Stimulated activated CD4-positive, alpha-beta T cell treated with anti-CD3 and anti-CD28 coated beads, Interleukin-4, amount 100 ng/mL, for 1 hour (primary cell): ENCODE results near the gene HOXB5.

ENCODE experiments used
- DNase-seq: peaks from one replicate; pipeline ENCODE4 v3.0.0-alpha.2; 2020

The HOXB5 gene

DNA sequence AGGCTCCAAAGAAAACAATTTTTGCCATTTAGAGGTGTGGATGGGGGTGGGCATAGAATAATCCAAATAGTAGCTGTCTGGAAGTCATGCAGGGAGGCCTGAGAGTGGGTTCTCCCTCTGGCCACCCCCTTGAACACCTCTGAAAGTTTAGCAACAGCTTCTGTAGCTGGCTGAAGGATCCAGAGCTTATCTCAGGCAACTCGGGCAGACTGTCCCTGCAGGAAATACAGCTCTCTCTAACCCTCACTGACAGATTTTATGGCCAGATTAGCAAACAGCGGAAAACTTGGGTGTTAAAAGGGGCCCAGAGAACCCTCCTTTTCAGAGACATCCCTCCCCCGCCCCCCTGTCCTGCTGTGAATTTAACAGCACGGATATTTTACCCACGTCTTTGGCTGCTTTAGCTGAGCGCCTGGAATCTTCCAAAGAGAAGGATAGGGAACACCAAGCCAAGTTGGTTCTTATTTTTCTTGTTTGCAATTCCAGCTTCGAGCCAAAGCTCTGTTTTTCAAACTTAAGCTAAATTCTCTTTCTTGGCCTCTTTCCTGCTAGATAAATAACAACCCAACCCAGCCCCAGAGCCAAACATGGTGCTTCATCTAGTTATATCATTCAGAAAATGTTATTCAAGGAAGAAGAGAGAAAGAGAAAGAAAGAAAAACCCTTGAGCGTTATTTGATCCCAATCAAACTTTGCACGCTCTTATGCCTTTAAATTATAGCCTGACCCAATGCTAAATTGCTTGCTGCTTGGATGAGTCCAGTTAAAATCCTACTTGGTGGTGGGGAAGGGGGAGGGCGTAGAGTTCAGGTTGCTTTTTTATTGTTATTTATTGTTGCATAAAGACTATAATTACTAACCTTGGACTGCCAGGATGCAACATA lies 46.4 kb downstream of the HOXB5 start:
- no peak for DNase-seq

GRCh38 chr17:48546137-48546923 lies 47.2 kb downstream of the HOXB5 start:
- DNase-seq, result no peak

- no peak for DNase-seq
Measured at GRCh38 chr17:48545539-48545938, 48.0 kb downstream of the HOXB5 start.

GRCh38 chr17:48545022-48545375 lies 48.6 kb downstream of the HOXB5 start, which contains the start of gene HOXB2:
Gene HOXB2, minus strand, starts transcription at chr17:48545109. Its CDS starts 198 bp downstream, at chr17:48544911.
- no peak for DNase-seq

- DNase-seq, result peak; percentile 38
Measured at GRCh38 chr17:48544349-48545021, 49.1 kb downstream of the HOXB5 start.

- peak; percentile 59 for DNase-seq
Measured at GRCh38 chr17:48543854-48544348, 49.7 kb downstream of the HOXB5 start.

GRCh38 chr17:48543107-48543853 lies 50.3 kb downstream of the HOXB5 start:
- peak; percentile 60 for DNase-seq

GRCh38 chr17:48542698-48543106 lies 50.9 kb downstream of the HOXB5 start:
- DNase-seq, result no peak

DNA sequence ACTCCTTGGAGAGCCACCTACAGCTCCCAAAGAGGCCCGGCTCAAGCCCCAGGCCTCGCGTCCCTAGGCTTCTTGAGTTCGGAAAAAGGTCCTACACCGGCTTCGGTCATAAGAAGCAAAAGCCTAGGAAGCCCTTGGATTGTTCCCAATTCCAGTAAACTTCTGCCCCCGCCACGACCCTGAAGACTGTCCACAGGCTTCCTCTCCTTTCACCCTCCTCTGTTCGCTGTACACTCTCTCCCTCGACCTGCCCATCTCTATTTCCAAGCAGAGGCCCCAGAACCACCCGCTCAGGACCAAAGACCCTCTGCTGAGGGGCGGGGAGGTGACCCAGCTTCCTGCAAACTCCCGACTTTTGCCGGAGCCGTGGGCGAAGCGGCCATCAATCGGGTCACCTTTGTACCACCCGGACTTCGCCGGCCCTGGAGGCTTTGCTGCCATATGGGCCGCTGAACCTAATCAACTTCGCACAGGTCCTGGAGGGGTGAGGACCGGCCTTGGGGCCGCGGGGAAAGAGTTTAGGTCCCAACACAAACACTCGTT lies 51.4 kb downstream of the HOXB5 start:
- DNase-seq, result peak; percentile 26

DNA sequence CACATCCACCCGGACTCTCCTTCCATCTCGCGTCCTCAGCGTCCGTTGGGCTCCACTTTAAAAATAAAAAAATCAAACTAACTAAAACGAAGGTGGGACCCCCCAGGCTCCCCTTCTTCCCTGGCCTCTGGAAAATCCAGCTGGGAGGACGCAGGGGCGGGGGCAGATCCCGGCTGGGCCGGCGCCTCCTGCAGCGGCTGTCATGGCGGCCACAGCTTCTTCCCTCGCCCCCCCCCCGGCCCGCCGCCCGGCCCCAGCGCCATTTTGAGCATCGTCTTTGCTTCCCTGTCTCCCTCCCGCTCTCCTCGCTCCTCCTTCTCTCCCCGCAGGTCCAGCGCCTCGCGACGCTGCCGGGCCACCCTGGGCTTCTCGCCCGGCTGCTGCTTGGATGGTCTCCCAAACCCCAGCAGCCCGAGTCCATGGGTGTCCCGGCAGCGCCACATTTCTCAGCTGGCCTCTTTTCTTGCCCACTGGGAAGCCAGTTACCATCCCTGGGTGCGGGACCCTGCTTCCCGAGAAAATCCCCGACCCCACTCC lies 51.9 kb downstream of the HOXB5 start:
- peak; percentile 54 for DNase-seq
